Stimulated activated naive CD4-positive, alpha-beta T cell treated with Interleukin-2 at 50 U/mL for 16 hours (primary cell): ENCODE measurements around the gene IDS.
"Not testable (repeated sequence)": the region's sequence is repeated elsewhere in the genome, so short reads cannot be mapped to it uniquely, and the experiment has no call there.

Experiments
- DNase-seq: peaks from one replicate; lab custom pipeline; 2025; lab: John Stamatoyannopoulos, UW

Gene IDS, protein sequence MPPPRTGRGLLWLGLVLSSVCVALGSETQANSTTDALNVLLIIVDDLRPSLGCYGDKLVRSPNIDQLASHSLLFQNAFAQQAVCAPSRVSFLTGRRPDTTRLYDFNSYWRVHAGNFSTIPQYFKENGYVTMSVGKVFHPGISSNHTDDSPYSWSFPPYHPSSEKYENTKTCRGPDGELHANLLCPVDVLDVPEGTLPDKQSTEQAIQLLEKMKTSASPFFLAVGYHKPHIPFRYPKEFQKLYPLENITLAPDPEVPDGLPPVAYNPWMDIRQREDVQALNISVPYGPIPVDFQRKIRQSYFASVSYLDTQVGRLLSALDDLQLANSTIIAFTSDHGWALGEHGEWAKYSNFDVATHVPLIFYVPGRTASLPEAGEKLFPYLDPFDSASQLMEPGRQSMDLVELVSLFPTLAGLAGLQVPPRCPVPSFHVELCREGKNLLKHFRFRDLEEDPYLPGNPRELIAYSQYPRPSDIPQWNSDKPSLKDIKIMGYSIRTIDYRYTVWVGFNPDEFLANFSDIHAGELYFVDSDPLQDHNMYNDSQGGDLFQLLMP

DNA sequence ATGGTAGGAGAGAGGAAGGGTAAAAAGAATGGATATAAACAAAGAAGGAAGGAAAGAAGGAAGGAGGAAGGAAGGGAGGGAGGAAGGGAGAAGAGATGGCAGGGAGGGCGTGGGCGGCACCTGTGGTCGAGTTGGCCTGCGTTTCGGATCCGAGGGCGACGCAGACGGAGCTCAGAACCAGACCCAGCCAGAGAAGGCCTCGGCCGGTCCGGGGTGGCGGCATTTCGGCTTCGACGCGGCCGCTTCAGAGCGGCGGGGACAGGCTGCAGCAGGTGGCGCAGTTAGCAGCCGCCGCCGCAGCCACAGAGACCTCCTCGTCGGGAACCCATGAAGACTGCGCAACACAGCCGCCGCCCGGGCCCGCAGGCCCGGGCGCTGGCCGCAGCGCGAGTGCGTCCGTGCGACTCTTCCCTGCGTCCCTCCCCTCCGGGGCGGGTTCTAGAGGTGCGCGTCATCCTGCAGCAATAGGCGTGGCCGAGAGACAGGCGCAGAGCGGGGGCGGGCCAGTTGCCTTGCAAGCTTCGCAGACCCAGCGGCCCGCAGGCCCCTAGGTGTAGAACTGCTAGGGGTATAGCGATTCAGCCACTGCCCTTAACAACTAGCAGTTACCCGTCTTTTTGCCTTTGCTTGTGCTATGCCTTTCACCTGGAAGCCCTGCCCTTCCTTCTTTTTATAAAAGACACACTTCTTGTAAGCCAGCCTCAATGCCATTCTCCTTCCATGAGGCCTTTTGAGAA lies at the start of gene IDS:
Gene IDS, minus strand, starts transcription at position 392 of the 737 bp plus-strand sequence. Its CDS starts 169 bp downstream, at position 223.
- peak; percentile 82 for DNase-seq

DNA sequence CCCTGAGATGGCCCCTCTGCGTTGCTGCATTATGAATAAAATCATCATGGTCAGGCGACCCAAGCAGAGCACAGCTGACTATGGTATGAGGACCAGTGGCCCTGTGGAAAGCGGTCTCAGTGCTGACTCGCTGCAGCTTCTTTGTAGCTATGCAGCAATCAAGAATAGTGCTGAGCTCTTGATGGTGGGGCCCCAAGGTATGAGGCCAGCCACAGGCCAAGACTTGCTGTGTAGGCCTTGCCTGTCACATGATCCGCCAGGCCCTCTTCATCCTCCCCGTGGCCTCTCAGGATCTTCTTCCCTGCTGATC lies 46.8 kb upstream of the IDS start:
- DNase-seq = not testable (repeated sequence)

- not testable (repeated sequence) for DNase-seq
Observed at GRCh38 chrX:149551245-149551938, 46.3 kb upstream of the IDS start.

DNA sequence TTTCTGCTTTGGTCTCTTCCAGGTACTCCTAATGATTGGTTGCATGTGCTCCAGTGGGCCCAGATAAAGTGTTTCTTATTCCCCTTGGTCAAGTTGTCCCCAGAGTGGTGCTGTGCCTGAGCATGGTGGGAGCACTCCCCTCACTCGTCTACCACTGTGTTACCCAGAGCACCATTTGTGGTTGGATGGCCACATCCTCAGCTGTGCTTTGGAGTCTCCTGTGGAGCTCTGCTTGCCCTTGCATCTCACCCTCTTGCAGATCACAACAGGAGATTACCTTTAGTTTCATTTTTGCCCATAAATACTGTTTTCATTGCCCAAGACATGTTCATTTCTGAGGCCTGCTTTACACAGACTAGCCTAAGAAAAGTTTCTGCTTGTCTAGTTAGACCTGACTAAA lies 45.3 kb upstream of the IDS start:
- DNase-seq = not testable (repeated sequence)

GRCh38 chrX:149549701-149550100 lies 44.6 kb upstream of the IDS start, which contains the start of gene HSFX3:
Gene HSFX3, minus strand, starts transcription at chrX:149549924. Its CDS starts 72 bp downstream, at chrX:149549852.
- DNase-seq = not testable (repeated sequence)

- DNase-seq = not testable (repeated sequence)
Observed at GRCh38 chrX:149547782-149548181, 42.7 kb upstream of the IDS start.

GRCh38 chrX:149546962-149547361 lies 41.9 kb upstream of the IDS start:
- not testable (repeated sequence) for DNase-seq

DNA sequence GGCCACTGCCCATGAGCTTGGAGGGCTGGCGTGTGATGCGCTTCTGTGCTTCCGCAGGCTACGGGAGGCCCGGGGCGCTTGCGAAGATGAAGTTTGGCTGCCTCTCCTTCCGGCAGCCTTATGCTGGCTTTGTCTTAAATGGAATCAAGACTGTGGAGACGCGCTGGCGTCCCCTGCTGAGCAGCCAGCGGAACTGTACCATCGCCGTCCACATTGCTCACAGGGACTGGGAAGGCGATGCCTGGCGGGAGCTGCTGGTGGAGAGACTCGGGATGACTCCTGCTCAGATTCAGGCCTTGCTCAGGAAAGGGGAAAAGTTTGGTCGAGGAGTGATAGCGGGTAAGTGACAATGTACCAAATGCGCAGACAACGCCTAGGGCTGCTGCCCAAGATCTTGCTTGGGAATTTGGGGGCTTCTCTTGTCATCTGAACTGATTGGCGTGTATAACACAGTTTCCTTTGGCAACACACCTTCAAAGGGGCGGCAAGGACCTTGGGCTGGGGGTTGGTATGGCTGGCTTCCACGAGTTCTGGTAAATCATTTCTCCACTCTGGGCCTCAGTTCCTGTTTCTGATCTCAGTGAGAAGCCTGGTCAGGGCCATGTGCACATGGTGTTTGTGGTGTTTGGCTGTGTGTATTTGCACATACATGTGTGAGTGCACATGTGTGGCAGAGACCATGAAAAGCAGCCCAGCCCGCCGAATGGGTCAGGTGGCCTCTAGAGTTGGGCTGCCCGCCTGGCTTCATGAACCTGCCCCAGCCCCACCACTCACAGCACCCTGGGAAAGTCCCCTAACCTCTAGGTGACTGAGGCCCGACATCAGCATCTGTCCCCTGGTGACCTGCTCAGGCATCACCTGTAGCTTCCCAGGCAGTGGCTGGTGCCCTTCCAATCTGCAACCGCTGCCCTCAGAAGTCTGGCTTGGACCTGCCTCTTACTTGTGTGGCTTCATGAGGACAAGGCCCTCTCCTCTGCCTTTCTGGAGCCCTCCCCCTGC lies 40.7 kb upstream of the IDS start:
- DNase-seq = not testable (repeated sequence)

DNA sequence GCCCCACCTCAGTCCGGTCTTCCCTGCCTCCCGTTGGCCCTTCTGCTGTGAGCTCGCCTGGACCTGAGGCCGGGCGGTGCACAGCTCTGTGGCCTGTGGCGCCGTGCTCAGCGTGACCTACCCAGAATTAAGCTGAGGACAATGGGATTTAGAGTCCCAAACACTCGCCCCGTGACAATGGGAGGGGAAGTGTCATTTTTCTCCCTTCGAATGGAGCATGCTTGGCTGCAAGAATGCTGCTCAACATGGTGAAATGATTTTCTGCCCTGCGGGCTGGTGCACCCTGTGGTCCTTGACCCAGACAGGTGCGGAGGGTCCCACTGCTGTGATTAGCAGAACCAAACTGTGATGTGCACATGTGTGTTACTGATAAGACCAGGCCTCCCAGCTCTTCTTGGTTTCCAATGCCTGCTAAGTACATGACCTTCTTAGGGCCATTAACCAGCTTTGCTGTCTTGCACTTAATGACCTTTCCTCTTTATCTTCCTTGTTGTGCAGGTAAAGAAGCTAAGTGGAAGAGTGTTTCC lies 36.5 kb upstream of the IDS start:
- no peak for DNase-seq

- peak; percentile 91 for DNase-seq
Observed at GRCh38 chrX:149540621-149541520, 35.8 kb upstream of the IDS start, which contains the start of gene EOLA1. Gene EOLA1, plus strand, starts transcription at chrX:149541012. Its CDS starts 4,619 bp downstream, at chrX:149545631.

- peak; percentile 93 for DNase-seq
Observed at GRCh38 chrX:149540131-149540620, 35.1 kb upstream of the IDS start.

GRCh38 chrX:149539283-149540130 lies 34.4 kb upstream of the IDS start:
- peak; percentile 85 for DNase-seq

DNA sequence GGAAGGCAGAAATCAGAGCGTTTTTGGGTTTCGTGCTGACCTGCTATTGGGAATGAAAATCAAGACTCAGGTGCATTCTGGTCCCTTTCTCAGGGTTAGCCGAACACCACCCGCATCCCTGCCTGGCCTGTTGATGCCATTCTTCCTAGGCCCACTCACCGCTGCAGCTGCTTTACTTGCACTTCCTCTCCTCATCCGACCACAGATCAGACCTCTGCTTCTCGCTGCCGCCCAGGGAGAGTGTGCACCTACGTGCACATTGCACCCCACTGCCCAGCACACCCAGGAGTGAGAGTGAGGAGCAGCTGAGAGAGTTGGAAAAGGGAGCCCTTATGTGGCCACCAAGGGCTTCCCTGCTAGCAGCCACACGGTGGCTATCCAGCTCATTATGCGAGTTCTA lies 32.4 kb upstream of the IDS start:
- not testable (repeated sequence) for DNase-seq

GRCh38 chrX:149534926-149535602 lies 30.0 kb upstream of the IDS start:
- DNase-seq = not testable (repeated sequence)

- DNase-seq = not testable (repeated sequence)
Observed at GRCh38 chrX:149533999-149534398, 28.9 kb upstream of the IDS start.

DNA sequence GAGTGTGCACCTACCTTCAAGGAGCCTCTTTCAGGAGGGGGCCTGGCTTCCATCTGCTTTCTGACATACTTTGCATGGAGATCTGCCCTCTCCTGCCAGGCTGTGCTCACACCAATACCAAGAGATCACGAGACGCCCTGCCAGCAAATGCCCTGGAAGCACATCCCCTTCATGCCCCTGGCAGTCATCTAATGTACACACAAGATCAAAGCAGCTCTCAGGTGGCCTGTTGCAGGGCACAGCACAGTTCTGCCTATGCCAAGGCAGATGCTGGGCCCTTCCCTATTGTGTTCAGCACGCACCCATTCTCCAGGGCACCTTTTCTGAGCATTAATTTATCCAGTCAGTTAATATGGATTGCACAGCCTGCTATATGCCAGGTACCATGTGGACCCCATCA lies 27.8 kb upstream of the IDS start:
- DNase-seq = not testable (repeated sequence)

DNA sequence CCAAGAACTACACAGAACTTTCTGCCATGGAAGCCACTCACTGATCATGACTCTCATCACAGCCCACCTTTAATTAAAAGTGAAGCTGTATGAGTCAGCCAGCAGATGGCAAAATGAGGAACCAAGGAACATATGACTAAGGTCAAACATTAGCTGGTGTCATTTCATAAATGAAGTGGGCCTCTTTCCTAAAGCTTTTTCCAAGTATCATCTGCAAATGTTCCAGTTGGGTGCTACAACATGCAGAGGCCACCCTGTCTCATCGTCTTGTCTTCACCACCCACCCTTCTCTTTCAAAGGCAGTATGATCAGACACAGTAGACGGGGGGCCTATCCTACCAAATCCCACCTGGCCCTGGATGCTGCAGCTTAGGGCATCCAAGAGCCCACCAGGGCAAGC lies 26.5 kb upstream of the IDS start:
- DNase-seq = no peak

DNA sequence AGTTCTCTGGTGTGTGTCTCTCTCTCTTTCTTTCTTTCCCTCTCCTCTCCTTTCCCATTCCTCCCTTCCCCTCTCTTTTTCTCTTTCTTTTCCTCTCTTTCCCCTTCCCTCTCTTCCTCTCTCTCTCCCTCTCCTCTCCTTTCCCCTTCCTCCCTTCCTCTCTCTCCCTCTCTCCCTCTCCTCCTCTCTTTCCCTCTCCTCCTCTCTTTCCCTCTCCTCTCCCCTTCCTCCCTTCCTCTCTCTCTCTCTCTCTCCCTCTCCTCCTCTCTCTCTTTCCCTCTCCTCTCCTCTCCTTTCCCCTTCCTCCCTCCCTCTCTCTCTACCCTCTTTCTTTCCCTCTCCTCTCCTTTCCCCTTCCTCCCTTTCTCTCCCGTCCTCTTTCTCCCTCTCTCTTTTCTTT lies 23.3 kb upstream of the IDS start:
- DNase-seq = no peak
